Activated CD4-positive, alpha-beta T cell treated with anti-CD3 and anti-CD28 coated beads for 24 hours (primary cell): ENCODE data around the gene HAUS7.

Source experiments
- DNase-seq, 2 donors: peaks; one replicate each; pipeline ENCODE4 v3.0.0-alpha.2; 2020; ENCODE audit warnings: low read depth in 2 of 2

The HAUS7 gene

DNA sequence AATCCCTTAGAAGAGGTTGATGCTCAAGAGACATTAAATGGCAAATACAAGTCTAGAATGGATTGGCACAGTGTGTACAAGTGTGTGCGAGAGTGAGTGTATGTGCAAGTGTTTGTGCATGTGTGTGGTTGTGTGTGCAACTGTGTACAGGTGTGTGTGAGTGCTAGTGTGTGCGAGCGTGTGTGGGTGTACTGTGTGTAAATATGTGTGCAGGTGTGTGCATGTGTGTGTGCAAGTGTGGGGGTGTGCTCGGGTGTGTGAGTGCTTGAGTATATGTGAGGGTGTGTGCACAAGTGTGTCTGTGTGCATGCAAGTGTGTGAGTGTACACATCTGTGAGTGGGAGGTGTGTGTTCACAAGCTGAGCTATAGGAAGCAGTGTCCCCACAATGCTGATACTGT is 30.4 kb downstream of the HAUS7 start:
- DNase-seq = no peak

DNA sequence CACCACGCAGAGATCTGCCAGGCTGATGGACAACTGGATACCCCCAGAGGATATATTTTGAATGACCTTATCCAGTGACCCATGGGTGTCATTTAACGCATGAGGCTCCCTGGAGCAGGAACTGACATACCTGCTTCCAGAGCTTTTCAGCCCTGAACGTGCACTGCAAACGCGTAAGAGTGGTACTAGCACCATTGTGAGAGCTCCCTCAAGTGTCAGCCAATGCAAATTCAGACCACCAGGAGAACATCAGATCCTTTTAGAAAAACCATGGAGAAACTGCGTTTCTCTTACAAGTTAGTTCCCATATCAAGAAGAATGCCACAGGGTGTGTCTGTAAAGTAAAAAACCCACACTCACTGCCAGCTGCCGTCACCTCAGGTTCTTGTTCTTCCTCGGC is 31.8 kb downstream of the HAUS7 start:
- no peak for DNase-seq

DNA sequence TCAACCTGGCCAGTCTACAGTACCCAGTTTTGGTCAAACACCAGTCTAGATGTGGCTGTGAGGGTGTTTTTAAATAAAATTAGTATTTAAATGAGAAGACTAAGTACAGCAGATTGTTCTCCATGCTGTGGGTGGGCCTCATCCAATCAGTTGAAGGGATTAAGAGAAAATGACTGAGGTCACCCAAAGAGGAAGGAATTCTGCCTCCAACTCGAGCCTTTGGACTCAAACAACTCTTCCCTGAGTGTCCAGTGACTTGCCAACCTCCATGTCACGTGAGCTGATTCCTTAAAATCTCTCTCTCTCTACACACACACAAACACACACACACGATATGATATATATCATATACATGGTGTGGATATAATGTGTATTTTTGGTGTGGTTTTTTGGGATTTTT is 34.5 kb downstream of the HAUS7 start:
- DNase-seq = no peak

DNA sequence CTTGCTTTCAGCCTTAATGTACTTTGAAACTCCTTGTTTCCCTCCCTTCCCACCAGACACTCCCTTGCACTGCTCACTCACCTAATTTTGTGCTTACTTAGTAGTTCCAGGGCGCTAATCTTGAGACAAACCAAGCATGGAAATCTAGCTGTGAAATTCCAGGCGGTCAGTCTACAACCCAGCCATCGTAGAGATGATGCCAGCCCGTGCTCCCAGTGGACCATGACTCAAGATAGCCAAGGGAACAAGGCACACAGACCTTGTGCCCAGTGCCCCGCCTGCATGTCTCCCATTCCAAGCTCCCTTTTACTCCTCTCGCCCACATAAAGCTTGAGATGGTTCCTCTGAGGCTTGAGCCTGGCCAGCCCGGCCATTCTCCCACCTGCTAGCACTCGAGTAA is 35.6 kb downstream of the HAUS7 start:
- no peak for DNase-seq

DNA sequence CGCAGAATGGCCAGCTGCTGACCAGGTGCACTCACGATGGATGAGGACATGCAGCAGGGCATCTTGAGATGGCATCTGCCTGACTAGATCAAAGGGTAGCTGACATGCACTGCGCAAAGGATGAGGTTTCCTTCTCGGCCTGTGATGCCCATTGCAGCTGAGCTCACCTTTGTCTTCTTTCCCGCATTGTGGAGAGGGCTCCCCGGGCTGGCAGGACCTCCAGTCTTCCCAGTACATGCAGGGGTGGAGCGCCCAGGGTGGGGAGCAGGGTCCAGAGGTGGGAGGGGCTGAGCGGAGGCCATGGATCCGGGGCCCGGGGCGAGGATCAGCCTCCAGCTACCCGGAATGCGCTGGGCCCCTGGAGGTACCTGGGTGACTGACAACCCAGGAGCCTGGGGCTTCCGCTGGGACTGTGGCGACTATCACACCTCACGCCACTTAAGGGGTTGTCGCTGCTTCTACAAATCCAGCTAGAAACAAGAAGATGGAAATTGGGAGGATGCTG is 36.5 kb downstream of the HAUS7 start:
- DNase-seq = no peak

- DNase-seq = no peak
Measured at GRCh38 chrX:153433161-153433680, 37.2 kb downstream of the HAUS7 start.

DNA sequence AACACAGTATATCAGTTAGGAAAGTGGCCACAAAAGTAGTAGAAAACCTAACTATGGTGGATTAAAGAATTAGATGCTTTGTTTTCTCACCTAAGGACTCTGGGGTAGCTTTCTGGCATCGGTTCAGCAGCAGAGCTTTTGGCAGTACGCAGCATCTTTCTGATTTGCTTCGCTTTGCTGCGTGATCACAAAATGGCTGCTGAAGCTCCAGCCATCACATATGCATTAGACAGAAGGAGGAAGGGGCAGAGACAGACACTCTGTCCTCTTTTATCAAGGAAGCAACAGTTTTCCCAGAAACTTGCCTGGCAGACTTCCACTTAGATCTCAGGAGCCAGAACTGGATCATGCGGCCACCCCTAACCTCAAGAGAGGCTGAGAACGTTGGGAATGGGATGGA is 39.6 kb downstream of the HAUS7 start:
- no peak for DNase-seq

GRCh38 chrX:153426204-153426603 is 44.2 kb downstream of the HAUS7 start:
- DNase-seq = no peak

- no peak for DNase-seq
Measured at GRCh38 chrX:153423652-153424051, 46.7 kb downstream of the HAUS7 start.

GRCh38 chrX:153421856-153422255 is 48.5 kb downstream of the HAUS7 start:
- DNase-seq = no peak

DNA sequence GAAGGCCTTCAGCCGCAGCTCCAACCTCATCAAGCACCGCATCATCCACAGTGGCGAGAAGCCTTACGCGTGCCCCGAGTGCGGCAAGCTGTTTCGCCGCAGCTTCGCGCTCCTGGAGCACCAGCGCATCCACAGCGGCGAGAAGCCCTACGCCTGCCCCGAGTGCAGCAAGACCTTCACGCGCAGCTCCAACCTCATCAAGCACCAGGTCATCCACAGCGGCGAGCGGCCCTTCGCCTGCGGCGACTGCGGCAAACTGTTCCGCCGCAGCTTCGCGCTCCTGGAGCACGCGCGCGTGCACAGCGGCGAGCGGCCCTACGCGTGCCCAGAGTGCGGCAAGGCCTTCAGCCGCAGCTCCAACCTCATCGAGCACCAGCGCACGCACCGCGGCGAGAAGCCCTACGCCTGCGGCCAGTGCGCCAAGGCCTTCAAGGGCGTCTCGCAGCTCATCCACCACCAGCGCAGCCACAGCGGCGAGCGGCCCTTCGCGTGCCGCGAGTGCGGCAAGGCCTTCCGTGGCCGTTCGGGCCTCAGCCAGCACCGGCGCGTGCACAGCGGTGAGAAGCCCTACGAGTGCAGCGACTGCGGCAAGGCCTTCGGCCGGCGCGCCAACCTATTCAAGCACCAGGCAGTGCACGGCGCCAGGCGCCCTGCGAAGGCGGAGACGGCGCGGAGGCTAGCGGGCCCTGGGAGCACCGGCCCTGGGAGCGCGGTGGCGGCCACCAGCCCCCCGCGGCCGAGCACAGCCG is 49.4 kb downstream of the HAUS7 start:
- no peak for DNase-seq

DNA sequence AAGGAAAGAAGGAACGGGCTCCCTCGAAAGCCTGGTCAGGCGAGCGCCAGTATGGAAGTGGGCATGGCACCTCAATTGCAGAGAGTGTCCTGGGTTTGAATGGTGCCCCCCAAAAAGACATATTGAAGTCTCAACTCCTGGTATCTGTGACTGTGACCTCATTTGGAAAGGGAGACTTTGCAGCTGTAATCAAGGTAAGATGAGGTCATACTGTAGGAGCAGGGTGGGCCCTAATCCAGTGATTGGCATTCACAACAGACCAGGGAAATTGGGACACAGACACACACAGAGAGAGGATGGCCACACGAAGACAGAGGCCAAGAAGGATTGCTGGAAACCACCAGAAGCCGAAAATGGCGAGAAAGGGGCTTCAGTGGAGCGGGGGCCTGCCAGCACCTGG is 52.7 kb downstream of the HAUS7 start:
- no peak for DNase-seq

- DNase-seq = no peak
Measured at GRCh38 chrX:153416781-153417450, 53.5 kb downstream of the HAUS7 start.

GRCh38 chrX:153414856-153415510 is 55.4 kb downstream of the HAUS7 start:
- no peak for DNase-seq

DNA sequence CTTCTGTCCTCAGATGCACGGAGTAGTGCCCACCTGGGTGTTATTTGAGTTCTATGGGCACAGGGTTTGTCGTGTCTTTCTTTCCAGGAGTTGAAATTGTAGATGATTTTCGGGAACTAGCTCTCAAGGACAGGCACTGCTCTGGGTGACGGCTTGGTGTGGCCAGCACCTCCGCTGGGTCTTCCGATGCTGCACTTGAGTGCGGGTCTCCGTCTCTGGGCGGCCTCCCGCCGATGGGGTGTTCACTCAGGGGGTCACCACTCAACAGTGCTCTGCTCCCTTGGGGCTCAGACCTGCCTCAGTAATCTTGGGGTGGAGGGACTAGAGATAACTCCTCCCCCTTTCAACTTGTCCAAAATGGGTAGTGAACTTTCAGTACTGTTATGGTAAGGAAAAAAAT is 56.6 kb downstream of the HAUS7 start:
- no peak for DNase-seq

GRCh38 chrX:153412746-153413720 is 57.3 kb downstream of the HAUS7 start:
- DNase-seq = no peak

DNA sequence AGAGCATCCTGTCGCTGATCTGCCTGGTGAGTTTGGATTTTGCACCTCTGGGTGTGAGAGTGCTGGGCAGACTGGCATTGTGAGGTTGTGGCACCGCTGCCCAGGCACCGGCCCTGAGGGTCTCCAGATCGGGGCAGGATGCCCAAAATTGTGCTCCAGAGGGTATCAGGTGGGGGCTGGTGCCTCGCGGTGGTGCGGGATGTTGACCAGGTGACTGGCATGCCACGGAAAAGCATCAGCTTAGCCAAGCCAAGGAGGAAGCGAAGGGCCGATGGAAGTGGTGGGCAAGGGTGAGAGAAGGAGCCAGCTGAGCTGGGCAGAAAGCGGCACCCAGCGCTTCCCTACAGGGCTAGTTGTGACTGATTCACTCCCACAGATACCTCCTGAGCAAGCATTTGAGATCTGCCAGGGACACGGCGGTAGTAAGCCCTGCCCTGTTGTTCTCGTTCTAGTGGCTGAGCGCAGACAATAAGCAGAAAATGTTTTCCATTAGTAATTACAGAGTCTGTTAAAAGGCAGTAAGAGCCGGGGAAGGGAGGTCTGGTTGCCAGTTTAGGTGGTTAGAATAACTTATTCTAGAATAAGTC is 58.3 kb downstream of the HAUS7 start:
- DNase-seq = no peak

GRCh38 chrX:153411255-153411987 is 59.0 kb downstream of the HAUS7 start, which contains the start of gene ZFP92:
Gene ZFP92, plus strand, starts transcription at chrX:153411472. Its CDS starts 6,851 bp downstream, at chrX:153418323.
- DNase-seq = peak; percentile 16 to 23

- no peak for DNase-seq
Measured at GRCh38 chrX:153410888-153411254, 59.5 kb downstream of the HAUS7 start.

DNA sequence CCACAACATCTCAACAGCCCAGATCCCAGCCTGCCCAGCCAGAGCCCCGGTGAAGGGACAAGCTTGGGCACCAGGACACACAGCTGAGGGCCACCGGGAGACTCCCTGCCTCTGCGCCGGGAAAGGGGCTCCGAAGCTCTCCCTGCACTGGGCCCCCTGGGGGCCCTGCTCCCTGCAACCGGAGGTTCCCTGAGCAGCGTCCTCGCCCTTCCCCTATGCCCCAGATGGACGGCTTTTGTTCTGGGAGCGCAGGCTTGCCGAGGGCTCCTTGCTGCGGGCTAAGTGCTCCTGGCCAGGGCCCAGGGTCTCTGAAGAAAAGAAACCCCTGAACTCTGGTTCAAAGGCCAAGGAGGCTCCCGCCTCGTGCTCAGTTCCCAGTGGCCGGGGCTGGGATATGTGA is 60.0 kb downstream of the HAUS7 start:
- no peak for DNase-seq
